ENCODE data around the gene GALNT8.
"Not testable (repeated sequence)": the region's sequence is repeated elsewhere in the genome, so short reads cannot be mapped to it uniquely, and the experiment has no call there.

Gene GALNT8

GRCh38 chr12:4720637-4720995, 416 bp downstream of the GALNT8 start:
- H3K4me3 ChIP-seq (ENCODE audit: low read depth, low read length): no peak overlapping the region
- TF ChIP-seq CTCF (IDR thresholded peaks at IDR 0.05; ENCODE audit: borderline replicate concordance, insufficient read depth, low read depth, low read length): no peak

DNA sequence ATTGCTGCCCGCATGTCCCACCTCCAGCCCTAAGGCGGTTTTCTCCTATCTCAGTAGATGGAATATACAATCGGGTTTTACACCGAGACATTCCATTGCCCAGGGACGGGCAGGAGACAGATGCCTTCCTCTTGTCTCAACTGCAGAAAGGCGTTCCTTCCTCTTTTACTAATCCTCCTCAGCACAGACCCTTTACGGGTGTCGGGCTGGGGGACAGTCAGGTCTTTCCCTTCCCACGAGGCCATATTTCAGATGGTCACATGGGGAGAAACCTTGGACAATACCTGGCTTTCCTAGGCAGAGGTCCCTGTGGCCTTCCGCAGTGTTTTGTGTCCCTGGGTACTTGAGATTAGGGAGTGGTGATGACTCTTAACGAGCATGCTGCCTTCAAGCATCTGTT, 1.4 kb downstream of the GALNT8 start:
- not testable (repeated sequence) for H3K4me3 ChIP-seq (ENCODE audit: low read depth, low read length)

DNA sequence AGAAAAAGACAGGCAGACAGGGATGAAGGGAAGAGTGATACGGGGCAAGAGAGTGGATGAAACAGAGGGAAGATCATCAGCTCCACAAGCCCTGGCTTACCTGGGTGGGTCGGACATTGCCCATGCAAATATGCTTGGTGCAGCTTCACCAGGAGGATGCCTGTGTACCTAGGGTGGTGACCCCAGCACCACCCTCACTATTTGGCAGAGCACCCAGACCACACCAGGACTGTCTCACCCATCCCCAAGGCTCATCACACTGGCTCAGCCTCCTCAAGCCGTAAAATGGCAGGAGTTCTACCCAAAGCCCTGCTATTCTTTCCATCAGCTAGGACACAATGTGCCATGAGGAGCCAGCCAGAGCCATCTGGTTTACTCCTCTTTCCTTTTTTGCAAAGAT, 3.0 kb downstream of the GALNT8 start:
- TF ChIP-seq CTCF (IDR thresholded peaks at IDR 0.05; ENCODE audit: borderline replicate concordance, insufficient read depth, low read depth, low read length): no peak
- H3K4me3 ChIP-seq (ENCODE audit: low read depth, low read length): no peak overlapping the region

DNA sequence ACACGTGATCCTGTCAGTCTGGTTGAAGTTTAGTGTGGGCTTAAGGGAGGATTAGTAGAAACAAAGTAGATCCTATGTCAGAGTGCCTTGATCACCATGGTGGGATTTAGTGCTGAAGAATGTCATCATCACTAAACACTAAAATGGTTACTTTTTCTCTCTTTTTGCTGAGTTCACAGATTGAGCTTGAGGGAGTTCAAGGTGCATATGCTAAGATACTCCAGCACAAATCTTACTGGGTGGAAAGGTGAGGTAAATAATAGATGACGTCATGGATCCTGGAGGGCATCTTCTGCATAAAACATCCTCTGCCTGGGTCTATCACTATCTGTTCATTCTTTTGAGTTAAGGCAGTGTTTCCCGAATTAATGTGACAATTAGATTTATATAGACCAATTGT, 4.9 kb downstream of the GALNT8 start:
- TF ChIP-seq CTCF (IDR thresholded peaks at IDR 0.05; ENCODE audit: borderline replicate concordance, insufficient read depth, low read depth, low read length): no peak
- no peak overlapping the region for H3K4me3 ChIP-seq (ENCODE audit: low read depth, low read length)

DNA sequence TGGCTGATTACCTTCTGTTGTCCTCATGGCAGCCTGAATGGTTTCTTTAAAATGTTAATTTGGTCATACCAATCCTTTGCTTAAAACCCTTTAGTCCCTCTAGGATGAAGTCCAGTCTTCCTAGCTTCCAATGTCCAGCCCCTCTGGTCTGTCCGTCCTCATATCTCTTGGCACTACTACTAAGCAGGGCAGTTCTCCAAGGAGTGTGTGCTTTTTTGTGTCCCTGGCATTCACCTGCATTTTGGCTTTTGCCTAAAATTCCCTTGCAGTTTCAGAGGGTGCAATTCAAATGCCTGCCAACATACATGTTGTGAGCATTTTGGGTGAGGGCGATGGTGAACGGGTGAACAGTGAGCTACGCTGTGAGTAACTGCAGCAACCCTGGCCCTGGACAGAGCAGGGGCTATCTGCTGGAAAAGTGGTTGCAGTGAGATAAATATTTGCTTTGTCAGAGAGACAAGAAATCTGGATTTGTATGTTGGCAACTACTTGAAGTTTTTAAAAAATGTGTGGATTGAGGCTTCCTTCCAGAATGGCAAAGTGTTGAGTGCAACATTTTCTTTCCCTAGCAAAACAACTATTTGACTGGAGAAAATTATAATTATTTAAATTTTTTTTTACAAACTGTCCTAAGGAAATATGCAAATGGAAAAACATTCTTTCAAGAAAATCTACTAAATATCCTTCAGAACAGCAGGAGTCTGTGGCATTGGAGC, 14.6 kb downstream of the GALNT8 start:
- no peak for TF ChIP-seq CTCF (IDR thresholded peaks at IDR 0.05; ENCODE audit: borderline replicate concordance, insufficient read depth, low read depth, low read length)
- H3K4me3 ChIP-seq (ENCODE audit: low read depth, low read length): no peak overlapping the region

- no peak overlapping the region for H3K4me3 ChIP-seq (ENCODE audit: low read depth, low read length)
- TF ChIP-seq CTCF (IDR thresholded peaks at IDR 0.05; ENCODE audit: borderline replicate concordance, insufficient read depth, low read depth, low read length): no peak
These were observed 15.9 kb downstream of the GALNT8 start for GRCh38 chr12:4736091-4736490.

GRCh38 chr12:4738541-4738940, 18.3 kb downstream of the GALNT8 start:
- no peak overlapping the region for H3K4me3 ChIP-seq (ENCODE audit: low read depth, low read length)
- no peak for TF ChIP-seq CTCF (IDR thresholded peaks at IDR 0.05; ENCODE audit: borderline replicate concordance, insufficient read depth, low read depth, low read length)

Measured in GM12875 (cell line).